Left lung (tissue), 10 donors: ENCODE results near the gene TSHZ2. TPM values are rescaled to one million over a fixed set of nuclear protein-coding genes. Genes with fewer than 3 reads are reported as not detected.

Source experiments
- ATAC-seq: fragments of 200-7000 bp; cut with Tn5 transposase; one replicate; pipeline ENCODE4 v1.9.1; 2020; ENCODE audit warnings: moderate library complexity
- DNase-seq, 4 donors: peaks; one replicate each; pipeline ENCODE4 v3.0.0-alpha.2; 2013 to 2020
- H3K27ac ChIP-seq, 2 donors: fragments of 200-600 bp; sonication (generic) in 1 of 2; one replicate each; pipeline versions ENCODE4 v1.5.0 to v1.8.0; 2020 to 2021
- H3K27me3 ChIP-seq, 2 donors: fragments of 200-600 bp; sonication (generic) in 1 of 2; one replicate each; pipeline versions ENCODE4 v1.5.0 to v1.8.0; 2020 to 2021
- H3K36me3 ChIP-seq, 2 donors: fragments of 200-600 bp; sonication (generic) in 1 of 2; one replicate each; pipeline versions ENCODE4 v1.5.0 to v1.8.0; 2020 to 2021
- H3K4me1 ChIP-seq, 2 donors: fragments of 200-600 bp; one replicate each; pipeline ENCODE4 v1.8.0; 2021
- H3K4me3 ChIP-seq, 2 donors: fragments of 200-600 bp; sonication (generic) in 1 of 2; one replicate each; pipeline versions ENCODE4 v1.5.0 to v1.8.0; 2020 to 2021; ENCODE audit warnings: mild to moderate bottlenecking in 1 of 2
- H3K9me3 ChIP-seq, 2 donors: fragments of 200-600 bp; sonication (generic) in 1 of 2; one replicate each; pipeline versions ENCODE4 v1.5.0 to v1.8.0; 2020 to 2021
- intact Hi-C, 2 donors: fragments of 100-400 bp; cut with DNase I; formaldehyde crosslinking; loops; one replicate each; pipeline versions ENCODE4 v1.11.2 to v1.14.2; 2022
- polyA plus RNA-seq, 6 donors: library from polyadenylated mRNA; unstranded; fragments of 120-200 nt; gene quantifications; one replicate each; pipeline ENCODE4 v1.2.1, GENCODE V29; 2013; ENCODE audit not compliant: insufficient read length in 6 of 6
- total RNA-seq, 2 donors: library from RNA; stranded (reverse); fragmentation: NEBNext Ultra II Directional; extraction: Animal tissue kit (Norgen Biotek cat#: 25700); gene quantifications; one replicate each; pipeline ENCODE4 v1.2.1, GENCODE V29; 2021
- TF ChIP-seq, protein P1 (sequence below), 2 donors: fragments of 200-600 bp; sonication (generic) in 1 of 2; IDR thresholded peaks; one replicate each; pipeline versions ENCODE4 v1.5.0 to v1.8.0; 2021; ENCODE audit warnings: antibody characterized with exemption in 2 of 2
- donor health status: DM: no; HTN: yes; CAD: no.
- donor health status: DM: no; HTN: no; CAD: no.

TSHZ2 gene
- total and polyA plus RNA-seq, 8 donors = 7.6 to 20.7 (median 13.9) TPM

GRCh38 chr20:53116733-53117132 lies 144.6 kb downstream of the TSHZ2 start:
- intact Hi-C loops = no loop called here
- Histone ChIP-seq H3K27me3 (no peaks in the 10 kb centered on the region), H3K27ac (no peak overlapping the region), H3K4me1 (no peaks in the 10 kb centered on the region), H3K36me3 (no peaks in the 10 kb centered on the region), H3K9me3 (no peaks in the 10 kb centered on the region), H3K4me3 (no peak overlapping the region)
- TF ChIP-seq, protein P1, sequence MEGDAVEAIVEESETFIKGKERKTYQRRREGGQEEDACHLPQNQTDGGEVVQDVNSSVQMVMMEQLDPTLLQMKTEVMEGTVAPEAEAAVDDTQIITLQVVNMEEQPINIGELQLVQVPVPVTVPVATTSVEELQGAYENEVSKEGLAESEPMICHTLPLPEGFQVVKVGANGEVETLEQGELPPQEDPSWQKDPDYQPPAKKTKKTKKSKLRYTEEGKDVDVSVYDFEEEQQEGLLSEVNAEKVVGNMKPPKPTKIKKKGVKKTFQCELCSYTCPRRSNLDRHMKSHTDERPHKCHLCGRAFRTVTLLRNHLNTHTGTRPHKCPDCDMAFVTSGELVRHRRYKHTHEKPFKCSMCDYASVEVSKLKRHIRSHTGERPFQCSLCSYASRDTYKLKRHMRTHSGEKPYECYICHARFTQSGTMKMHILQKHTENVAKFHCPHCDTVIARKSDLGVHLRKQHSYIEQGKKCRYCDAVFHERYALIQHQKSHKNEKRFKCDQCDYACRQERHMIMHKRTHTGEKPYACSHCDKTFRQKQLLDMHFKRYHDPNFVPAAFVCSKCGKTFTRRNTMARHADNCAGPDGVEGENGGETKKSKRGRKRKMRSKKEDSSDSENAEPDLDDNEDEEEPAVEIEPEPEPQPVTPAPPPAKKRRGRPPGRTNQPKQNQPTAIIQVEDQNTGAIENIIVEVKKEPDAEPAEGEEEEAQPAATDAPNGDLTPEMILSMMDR (IDR thresholded peaks at IDR 0.05) = no peak
- ATAC-seq (no peak), DNase-seq (no peak)

DNA sequence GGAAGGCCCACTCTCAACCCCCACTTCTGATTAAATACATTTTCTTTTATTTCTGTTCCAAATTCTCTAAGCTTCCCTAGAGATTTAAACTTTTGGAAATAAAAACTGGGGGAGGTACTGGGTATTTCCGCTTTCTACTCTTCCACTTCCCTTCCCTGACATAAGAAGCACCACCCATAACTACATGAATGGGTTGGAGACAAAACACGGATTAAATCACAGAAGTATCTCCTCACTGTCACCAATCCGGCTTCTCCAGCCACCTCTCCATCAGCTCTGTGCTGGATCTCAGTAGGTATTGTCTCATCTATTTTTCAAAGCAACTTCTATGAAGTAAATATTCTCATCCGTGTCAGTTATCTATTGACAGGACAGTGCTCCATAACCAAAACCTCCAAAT lies 150.7 kb downstream of the TSHZ2 start:
- Histone ChIP-seq H3K27ac (no peak overlapping the region), H3K36me3 (no peaks in the 10 kb centered on the region), H3K9me3 (no peaks in the 10 kb centered on the region), H3K4me1 (no peaks in the 10 kb centered on the region), H3K27me3 (no peaks in the 10 kb centered on the region), H3K4me3 (no peak overlapping the region)
- no peak for ATAC-seq
- TF ChIP-seq, protein P1 (IDR thresholded peaks at IDR 0.05) = no peak
- intact Hi-C loops = no loop called here
- DNase-seq = no peak

DNA sequence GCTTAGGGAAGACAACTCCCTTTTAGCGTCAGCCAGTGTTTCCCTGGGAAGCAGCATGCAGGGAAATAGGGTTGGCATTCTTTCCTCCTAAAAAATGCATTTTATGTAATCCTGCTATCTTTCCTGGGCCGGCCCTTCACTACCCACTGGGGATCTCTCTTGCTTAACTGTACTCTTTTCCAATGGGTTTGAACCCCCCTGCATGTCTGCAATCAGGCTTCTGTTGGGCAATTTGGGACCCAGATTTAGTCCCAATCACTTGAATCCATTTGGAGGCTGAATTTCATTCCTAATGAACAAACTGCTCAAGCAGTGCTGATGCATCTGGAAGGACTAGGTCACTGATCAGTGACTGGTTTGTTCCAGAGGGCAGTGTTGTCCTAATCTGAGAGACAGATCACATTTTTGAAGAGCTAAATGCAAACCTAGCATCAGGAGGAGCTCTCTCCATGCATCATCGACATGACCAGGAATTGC lies 152.0 kb downstream of the TSHZ2 start:
- Histone ChIP-seq H3K27me3 (no peaks in the 10 kb centered on the region), H3K4me3 (no peak overlapping the region), H3K4me1 (no peaks in the 10 kb centered on the region), H3K27ac (no peak overlapping the region), H3K36me3 (no peaks in the 10 kb centered on the region), H3K9me3 (no peaks in the 10 kb centered on the region)
- no peak for DNase-seq
- intact Hi-C loops = no loop called here
- TF ChIP-seq, protein P1 (IDR thresholded peaks at IDR 0.05) = no peak
- no peak for ATAC-seq

DNA sequence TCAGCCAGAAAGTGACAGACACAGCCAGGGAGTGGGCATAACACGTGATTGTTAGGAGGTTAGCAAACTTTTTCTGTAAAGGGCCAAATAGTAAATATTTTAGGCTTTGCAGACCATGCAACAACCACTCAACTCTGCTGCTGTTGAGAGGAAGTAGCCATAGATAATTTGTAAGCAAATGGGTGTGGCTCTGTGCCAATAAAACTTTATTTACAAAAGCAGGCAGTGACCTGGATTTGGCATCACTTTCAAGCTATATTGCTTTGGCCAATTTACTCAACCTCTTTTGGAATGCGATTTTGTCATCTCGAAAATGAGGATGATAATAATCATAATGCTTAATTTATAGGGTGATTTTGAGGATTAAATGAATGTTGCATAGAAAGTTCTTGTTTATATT lies 152.6 kb downstream of the TSHZ2 start:
- intact Hi-C loops = no loop called here
- ATAC-seq (no peak), DNase-seq (no peak)
- no peak overlapping the region for H3K27ac ChIP-seq
- H3K4me1 ChIP-seq = no peaks in the 10 kb centered on the region
- H3K4me3 ChIP-seq = no peak overlapping the region
- H3K36me3 ChIP-seq = no peaks in the 10 kb centered on the region
- H3K9me3 ChIP-seq = no peaks in the 10 kb centered on the region
- TF ChIP-seq, protein P1 (IDR thresholded peaks at IDR 0.05) = no peak
- no peaks in the 10 kb centered on the region for H3K27me3 ChIP-seq

DNA sequence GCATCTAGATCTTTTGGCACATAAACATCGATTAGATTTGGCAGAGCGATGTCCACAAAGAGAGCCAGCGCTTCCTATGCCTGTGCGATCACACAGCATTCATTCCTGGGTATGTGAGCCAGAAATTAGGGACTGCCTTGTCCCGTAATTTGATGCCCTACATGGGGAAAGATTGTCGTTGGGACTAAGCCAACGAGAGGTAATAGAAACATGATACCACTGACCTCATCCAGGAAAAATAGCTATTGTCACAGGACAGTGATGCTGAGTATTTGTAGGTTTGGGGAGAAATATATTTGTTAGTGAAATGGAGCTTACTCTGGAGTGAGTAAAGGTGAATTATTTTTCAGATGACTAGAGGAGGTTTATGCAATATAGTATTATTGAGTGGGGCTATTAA lies 154.0 kb downstream of the TSHZ2 start:
- no peak overlapping the region for H3K4me3 ChIP-seq
- no peaks in the 10 kb centered on the region for H3K36me3 ChIP-seq
- no peak for ATAC-seq

More for the DNA sequence above, 154.0 kb downstream of the TSHZ2 start:
- DNase-seq = no peak
- intact Hi-C loops = no loop called here
- Histone ChIP-seq H3K27me3 (no peaks in the 10 kb centered on the region), H3K4me1 (no peaks in the 10 kb centered on the region), H3K27ac (no peak overlapping the region), H3K9me3 (no peaks in the 10 kb centered on the region)
- TF ChIP-seq, protein P1 (IDR thresholded peaks at IDR 0.05) = no peak
